ENCODE data around the gene PLEKHD1. TPM values are rescaled to one million over a fixed set of nuclear protein-coding genes. Genes with fewer than 3 reads are reported as not detected.
"Not testable (repeated sequence)": the region's sequence is repeated elsewhere in the genome, so short reads cannot be mapped to it uniquely, and the experiment has no call there.

The PLEKHD1 gene
- total RNA-seq, 4 donors from 2014 or later = 0.14 to 0.16 TPM; not detected in 2

DNA sequence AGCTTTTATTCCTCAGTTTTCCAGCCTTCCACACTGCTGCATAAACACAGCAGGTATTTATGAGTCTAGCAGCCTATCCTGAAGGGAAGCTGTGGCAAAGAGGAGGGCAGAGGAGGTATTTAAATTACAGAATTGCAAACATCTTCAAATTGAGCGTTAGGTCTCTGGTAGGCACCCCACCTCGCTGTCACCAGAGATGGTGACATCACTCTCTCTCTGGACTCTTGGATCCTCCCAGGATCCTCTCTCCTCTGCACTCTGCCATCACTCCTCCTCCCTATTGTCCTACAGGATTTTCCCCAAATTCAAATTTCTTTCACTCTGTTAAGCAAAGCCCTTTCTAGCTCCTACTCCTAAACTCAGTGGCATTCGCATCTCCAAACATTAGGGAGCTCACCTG lies 6.7 kb downstream of the PLEKHD1 start:
- H3K4me1 ChIP-seq = no peaks in the 10 kb centered on the region
- H3K27me3 ChIP-seq = peaks cover 22% of the 10 kb centered on the region
- no peak overlapping the region for H3K27ac ChIP-seq
- intact Hi-C loops (cut with DNase I; ENCODE audit: low total_unique reads) = no loop called here
- 78 to 87% methylated on average over 3 of the region's 3 CpGs for WGBS, 2 donors (ENCODE audit: low coverage in 1 of 2)
- TF ChIP-seq EP300 (IDR thresholded peaks at IDR 0.05; ENCODE audit: low read depth) = no peak
- no peak for TF ChIP-seq POLR2AphosphoS5 (IDR thresholded peaks at IDR 0.05)
- TF ChIP-seq, protein P1, sequence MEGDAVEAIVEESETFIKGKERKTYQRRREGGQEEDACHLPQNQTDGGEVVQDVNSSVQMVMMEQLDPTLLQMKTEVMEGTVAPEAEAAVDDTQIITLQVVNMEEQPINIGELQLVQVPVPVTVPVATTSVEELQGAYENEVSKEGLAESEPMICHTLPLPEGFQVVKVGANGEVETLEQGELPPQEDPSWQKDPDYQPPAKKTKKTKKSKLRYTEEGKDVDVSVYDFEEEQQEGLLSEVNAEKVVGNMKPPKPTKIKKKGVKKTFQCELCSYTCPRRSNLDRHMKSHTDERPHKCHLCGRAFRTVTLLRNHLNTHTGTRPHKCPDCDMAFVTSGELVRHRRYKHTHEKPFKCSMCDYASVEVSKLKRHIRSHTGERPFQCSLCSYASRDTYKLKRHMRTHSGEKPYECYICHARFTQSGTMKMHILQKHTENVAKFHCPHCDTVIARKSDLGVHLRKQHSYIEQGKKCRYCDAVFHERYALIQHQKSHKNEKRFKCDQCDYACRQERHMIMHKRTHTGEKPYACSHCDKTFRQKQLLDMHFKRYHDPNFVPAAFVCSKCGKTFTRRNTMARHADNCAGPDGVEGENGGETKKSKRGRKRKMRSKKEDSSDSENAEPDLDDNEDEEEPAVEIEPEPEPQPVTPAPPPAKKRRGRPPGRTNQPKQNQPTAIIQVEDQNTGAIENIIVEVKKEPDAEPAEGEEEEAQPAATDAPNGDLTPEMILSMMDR (IDR thresholded peaks at IDR 0.05) = no peak
- TF ChIP-seq POLR2A (IDR thresholded peaks at IDR 0.05) = no peak
- no peaks in the 10 kb centered on the region for H3K9me3 ChIP-seq
- H3K4me3 ChIP-seq = no peak overlapping the region
- in situ Hi-C loops (cut with MboI; ENCODE audit: low pct_ligation_motif_present in 1 of 4, low pct_unique_long_range_greater_than_20kb in 1 of 4, low sequenced_read_pairs in 3 of 4) = no loop called here
- no peak for DNase-seq
- H3K36me3 ChIP-seq = no peaks in the 10 kb centered on the region

DNA sequence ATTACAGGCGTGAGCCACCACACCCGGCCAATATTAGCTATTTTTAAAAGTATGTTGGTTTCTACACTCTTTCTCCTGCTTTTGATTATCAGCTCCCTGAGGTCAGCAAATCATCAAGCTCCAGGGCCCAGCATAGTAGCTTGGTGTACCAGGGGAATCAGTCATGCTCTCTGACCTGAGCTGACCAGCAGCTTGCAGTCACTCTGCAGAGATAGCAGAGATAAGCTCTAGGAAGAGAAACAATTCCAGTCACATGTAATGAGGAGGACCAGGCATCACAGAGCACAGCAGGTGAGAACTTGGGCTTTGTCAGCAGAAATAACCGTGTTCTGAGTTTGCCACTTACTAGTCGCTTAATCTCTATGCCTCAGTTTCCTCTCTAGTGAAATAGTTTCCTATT lies 8.5 kb downstream of the PLEKHD1 start:
- WGBS, 2 donors (ENCODE audit: low coverage in 1 of 2) = 60 to 85% methylated on average over 2 to 4 of the region's 4 CpGs
- H3K27ac ChIP-seq = no peak overlapping the region
- in situ Hi-C loops (cut with MboI; ENCODE audit: low pct_ligation_motif_present in 1 of 4, low pct_unique_long_range_greater_than_20kb in 1 of 4, low sequenced_read_pairs in 3 of 4) (no loop called here), intact Hi-C loops (cut with DNase I; ENCODE audit: low total_unique reads) (no loop called here)
- no peaks in the 10 kb centered on the region for H3K4me1 ChIP-seq
- TF ChIP-seq EP300 (IDR thresholded peaks at IDR 0.05; ENCODE audit: low read depth) (no peak), POLR2AphosphoS5 (IDR thresholded peaks at IDR 0.05) (no peak), POLR2A (IDR thresholded peaks at IDR 0.05) (no peak)
- TF ChIP-seq, protein P1 (IDR thresholded peaks at IDR 0.05) = no peak
- H3K36me3 ChIP-seq = no peaks in the 10 kb centered on the region
- no peak overlapping the region for H3K4me3 ChIP-seq
- H3K9me3 ChIP-seq = no peaks in the 10 kb centered on the region
- DNase-seq = no peak
- H3K27me3 ChIP-seq = peaks cover 6% of the 10 kb centered on the region

DNA sequence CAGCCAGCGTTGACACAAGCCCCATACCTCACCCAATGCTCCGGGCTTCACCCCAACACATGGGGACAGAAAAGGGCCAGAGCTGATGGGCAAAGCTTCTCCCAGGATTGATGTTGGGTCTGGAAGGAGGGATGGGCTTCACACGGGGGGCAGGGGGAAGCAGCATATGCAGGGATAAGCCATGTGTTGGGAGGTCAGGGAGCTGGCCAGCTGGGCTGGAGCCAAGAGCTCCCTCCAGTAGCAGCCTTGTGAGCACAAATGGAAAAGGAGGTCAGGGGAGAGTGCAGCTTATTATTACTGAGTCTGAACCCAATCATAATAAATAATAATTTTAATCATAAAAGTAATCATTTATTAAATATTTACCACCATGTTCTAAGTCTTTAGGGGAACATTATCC lies 9.3 kb downstream of the PLEKHD1 start:
- Histone ChIP-seq H3K27me3 (no peaks in the 10 kb centered on the region), H3K9me3 (no peaks in the 10 kb centered on the region), H3K4me1 (no peaks in the 10 kb centered on the region), H3K27ac (no peak overlapping the region), H3K36me3 (no peaks in the 10 kb centered on the region), H3K4me3 (no peak overlapping the region)
- TF ChIP-seq POLR2AphosphoS5 (IDR thresholded peaks at IDR 0.05) (no peak), POLR2A (IDR thresholded peaks at IDR 0.05) (no peak), EP300 (IDR thresholded peaks at IDR 0.05; ENCODE audit: low read depth) (no peak)
- TF ChIP-seq, protein P1 (IDR thresholded peaks at IDR 0.05) = no peak
- intact Hi-C loops (cut with DNase I; ENCODE audit: low total_unique reads) (no loop called here), in situ Hi-C loops (cut with MboI; ENCODE audit: low pct_ligation_motif_present in 1 of 4, low pct_unique_long_range_greater_than_20kb in 1 of 4, low sequenced_read_pairs in 3 of 4) (no loop called here)
- 41% methylated on average over 3 of the region's 3 CpGs; no CpG with 5 or more reads in 1 of the 2 donors for WGBS, 2 donors (ENCODE audit: low coverage in 1 of 2)
- DNase-seq = no peak

DNA sequence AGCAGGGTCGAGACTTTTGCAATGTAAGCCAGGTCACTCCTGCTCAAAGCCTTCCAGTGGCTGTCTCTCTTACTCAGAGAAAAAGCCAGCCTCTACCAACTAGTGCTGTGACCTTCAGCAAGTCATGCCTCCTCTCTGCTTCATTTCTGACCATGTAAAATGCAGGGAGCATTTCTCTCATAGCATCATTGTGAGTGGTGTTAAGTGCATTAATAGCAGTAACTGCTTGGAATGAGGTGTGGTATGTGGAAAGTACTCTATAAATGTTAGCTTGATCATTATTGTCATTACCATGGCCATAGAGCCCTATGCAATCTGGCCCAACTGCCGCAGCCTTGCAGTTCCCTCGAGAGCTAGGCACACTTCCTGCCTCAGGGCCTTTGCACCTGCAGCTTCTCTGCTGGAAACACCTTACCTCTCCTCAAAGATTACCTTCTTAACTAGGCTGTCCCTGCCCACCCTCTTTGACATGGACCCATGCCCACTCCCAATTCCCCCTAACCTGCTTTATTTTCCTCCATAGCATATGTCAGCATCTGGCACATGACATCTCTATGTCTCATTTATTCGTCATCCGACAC lies 10.9 kb downstream of the PLEKHD1 start:
- WGBS, 2 donors (ENCODE audit: low coverage in 1 of 2) = 83 to 89% methylated on average over 3 to 5 of the region's 5 CpGs
- Histone ChIP-seq H3K4me3 (no peak overlapping the region), H3K27ac (no peak overlapping the region), H3K4me1 (no peaks in the 10 kb centered on the region), H3K27me3 (no peaks in the 10 kb centered on the region), H3K9me3 (no peaks in the 10 kb centered on the region), H3K36me3 (no peaks in the 10 kb centered on the region)
- TF ChIP-seq POLR2A (IDR thresholded peaks at IDR 0.05) = no peak
- no peak for DNase-seq
- in situ Hi-C loops (cut with MboI; ENCODE audit: low pct_ligation_motif_present in 1 of 4, low pct_unique_long_range_greater_than_20kb in 1 of 4, low sequenced_read_pairs in 3 of 4) = no loop called here
- intact Hi-C loops (cut with DNase I; ENCODE audit: low total_unique reads) = no loop called here

DNA sequence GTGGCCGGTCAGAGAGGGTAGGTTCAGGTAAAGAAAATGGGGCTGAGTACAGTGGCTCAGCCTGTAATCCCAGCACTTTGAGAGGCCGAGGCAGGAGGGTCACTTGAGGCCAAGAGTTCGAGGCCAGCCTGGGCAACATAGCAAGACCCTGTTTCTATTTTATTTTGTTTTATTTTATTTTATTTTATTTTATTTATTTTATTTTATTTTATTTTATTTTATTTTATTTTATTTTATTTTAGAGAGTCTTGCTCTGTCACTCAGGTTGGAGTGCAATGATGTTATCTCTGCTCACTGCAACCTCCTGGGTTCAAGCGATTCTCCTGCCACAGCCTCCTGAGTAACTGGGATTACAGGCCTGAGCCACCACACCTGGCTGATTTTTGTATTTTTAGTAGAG lies 13.3 kb downstream of the PLEKHD1 start:
- 89 to 97% methylated on average over 3 to 4 of the region's 4 CpGs for WGBS, 2 donors (ENCODE audit: low coverage in 1 of 2)
- H3K27ac ChIP-seq; in situ Hi-C loops (cut with MboI; ENCODE audit: low pct_ligation_motif_present in 1 of 4, low pct_unique_long_range_greater_than_20kb in 1 of 4, low sequenced_read_pairs in 3 of 4); H3K36me3 ChIP-seq; H3K4me3 ChIP-seq; H3K27me3 ChIP-seq; H3K9me3 ChIP-seq; DNase-seq; intact Hi-C loops (cut with DNase I; ENCODE audit: low total_unique reads); H3K4me1 ChIP-seq: not testable (repeated sequence)

DNA sequence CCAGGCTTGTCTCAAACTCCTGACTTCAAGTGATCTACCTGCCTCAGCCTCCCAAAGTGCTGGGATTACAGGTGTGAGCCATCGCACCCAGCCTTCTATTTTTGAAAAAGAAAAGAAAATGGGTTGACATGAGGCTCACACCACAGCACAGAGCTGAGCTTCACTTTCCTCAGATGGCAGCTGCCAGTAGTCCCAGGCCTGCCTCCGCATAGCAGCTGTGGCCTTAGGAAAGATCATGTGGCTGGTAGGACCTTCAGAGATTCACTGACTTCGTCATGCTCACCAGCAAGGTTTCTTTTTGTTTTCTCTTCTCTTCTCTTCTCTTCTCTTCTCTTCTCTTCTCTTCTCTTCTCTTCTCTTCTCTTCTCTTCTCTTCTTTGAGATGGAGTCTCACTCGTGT lies 13.8 kb downstream of the PLEKHD1 start:
- H3K27ac ChIP-seq; H3K36me3 ChIP-seq; intact Hi-C loops (cut with DNase I; ENCODE audit: low total_unique reads); DNase-seq; H3K27me3 ChIP-seq; in situ Hi-C loops (cut with MboI; ENCODE audit: low pct_ligation_motif_present in 1 of 4, low pct_unique_long_range_greater_than_20kb in 1 of 4, low sequenced_read_pairs in 3 of 4); H3K9me3 ChIP-seq; H3K4me3 ChIP-seq; H3K4me1 ChIP-seq: not testable (repeated sequence)
- WGBS, 2 donors (ENCODE audit: low coverage in 1 of 2) = 94 to 96% methylated on average over 3 to 4 of the region's 4 CpGs

Data from transverse colon (tissue), 4 donors.